GM12892 (cell line): Measurements from ENCODE around the gene CNEP1R1.

Experiments used
- POLR2A ChIP-seq: IDR thresholded peaks from 2 replicates; pipeline ENCODE4 v1.6.1; 2011; ENCODE audit warnings: low read depth, low read length, control low read depth
- POLR2AphosphoS5 ChIP-seq: IDR thresholded peaks from 2 replicates; pipeline ENCODE4 v1.6.1; 2011; ENCODE audit warnings: low read depth, low read length, control low read depth

GRCh38 chr16:50067290-50067853, 42.3 kb downstream of the CNEP1R1 start:
- TF ChIP-seq POLR2A (no peak), POLR2AphosphoS5 (no peak)
